ENCODE measurements around the gene NCL.

Gene NCL

DNA sequence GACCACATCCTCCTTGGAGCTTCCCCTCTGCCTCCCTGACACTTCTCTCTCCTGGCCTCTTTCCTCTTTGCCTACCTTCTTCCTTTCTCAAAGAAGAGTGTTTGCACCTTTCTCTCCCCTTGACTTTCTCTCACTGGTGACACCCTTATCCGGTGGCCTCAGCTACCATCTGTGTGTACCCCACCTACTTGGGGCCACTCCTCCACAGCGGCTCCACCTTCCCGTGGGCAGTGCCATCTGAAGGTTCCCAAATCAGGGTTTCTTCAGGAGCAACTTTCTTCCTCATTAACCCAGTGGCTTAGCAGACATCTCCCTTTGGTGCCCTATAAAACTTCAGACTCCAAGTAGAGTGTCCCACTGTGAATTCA, 5.3 kb upstream of the NCL start:
- Histone ChIP-seq H3K4me1 (ENCODE audit: low read depth, poor library complexity, severe bottlenecking) (peaks cover 3% of the 10 kb centered on the region), H3K27ac (no peak overlapping the region), H3K79me2 (ENCODE audit: insufficient read depth, low read depth) (peaks cover 10% of the 10 kb centered on the region; the same call in 1 of the 2 replicates), H3K4me3 (IDR thresholded peaks at IDR 0.05; ENCODE audit: insufficient read depth, low read depth, low read length) (no peak overlapping the region), H3K9ac (no peak overlapping the region), H3K27me3 (ENCODE audit: insufficient read depth, low read depth) (no peaks in the 10 kb centered on the region), H3K4me2 (no peak overlapping the region), H4K20me1 (ENCODE audit: insufficient read depth) (no peaks in the 10 kb centered on the region), H2AFZ (ENCODE audit: low read depth) (no peak overlapping the region), H3K36me3 (ENCODE audit: insufficient read depth) (no peaks in the 10 kb centered on the region)
- TF ChIP-seq, protein P1, sequence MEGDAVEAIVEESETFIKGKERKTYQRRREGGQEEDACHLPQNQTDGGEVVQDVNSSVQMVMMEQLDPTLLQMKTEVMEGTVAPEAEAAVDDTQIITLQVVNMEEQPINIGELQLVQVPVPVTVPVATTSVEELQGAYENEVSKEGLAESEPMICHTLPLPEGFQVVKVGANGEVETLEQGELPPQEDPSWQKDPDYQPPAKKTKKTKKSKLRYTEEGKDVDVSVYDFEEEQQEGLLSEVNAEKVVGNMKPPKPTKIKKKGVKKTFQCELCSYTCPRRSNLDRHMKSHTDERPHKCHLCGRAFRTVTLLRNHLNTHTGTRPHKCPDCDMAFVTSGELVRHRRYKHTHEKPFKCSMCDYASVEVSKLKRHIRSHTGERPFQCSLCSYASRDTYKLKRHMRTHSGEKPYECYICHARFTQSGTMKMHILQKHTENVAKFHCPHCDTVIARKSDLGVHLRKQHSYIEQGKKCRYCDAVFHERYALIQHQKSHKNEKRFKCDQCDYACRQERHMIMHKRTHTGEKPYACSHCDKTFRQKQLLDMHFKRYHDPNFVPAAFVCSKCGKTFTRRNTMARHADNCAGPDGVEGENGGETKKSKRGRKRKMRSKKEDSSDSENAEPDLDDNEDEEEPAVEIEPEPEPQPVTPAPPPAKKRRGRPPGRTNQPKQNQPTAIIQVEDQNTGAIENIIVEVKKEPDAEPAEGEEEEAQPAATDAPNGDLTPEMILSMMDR (conservative IDR thresholded peaks at IDR 0.05; ENCODE audit: low read depth, low read length), result no peak

DNA sequence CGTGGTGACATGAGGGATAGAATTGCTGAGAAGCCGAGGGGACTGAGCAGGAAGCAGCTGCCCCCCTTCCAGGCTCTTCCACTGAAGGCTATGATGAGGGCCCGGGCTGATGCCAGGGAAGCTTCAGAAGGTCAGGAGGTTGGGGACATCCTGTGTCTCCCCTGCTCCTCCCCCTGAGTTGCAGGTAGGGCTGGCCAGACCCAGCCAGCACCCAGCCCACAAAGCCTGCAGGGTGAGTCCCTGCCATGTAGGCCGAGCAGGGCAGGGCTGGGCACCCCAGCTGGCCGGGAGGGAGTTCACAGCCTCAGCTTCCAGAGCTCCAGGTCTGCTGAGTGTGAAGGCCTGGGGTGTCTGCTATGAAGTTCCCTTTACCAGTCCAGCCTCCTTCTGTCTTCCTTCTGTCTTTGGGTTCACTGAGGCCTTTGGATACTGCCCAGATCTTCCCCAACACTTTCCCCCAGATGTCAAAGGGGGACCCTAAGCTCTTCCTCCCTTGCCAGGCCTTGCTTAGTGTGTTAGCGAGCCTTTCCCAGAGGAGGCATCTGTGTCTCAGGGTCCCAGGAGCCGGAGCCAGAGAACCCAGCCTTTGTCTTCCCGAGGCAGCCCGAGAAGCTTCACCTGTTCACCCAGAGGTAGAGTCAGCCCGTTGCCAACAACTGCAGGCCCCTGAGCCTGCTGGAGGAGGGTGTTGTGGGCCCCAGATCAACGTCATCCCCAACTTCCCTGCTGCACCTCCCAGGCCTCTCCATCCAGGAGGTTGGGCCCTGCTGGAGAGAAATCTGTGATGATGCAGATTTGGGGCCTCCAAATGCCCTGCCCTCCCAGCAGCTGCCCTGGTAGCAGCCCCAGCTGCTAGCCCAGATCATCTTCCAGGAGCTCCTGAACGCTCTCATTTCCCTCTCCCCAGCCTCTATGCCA, 3.6 kb upstream of the NCL start:
- peaks cover 4% of the 10 kb centered on the region for H3K4me1 ChIP-seq (ENCODE audit: low read depth, poor library complexity, severe bottlenecking)
- no peaks in the 10 kb centered on the region for H3K27me3 ChIP-seq (ENCODE audit: insufficient read depth, low read depth)
- H3K27ac ChIP-seq, result no peak overlapping the region
- no peak overlapping the region for H2AFZ ChIP-seq (ENCODE audit: low read depth)
- peaks cover 24% of the 10 kb centered on the region for H3K79me2 ChIP-seq (ENCODE audit: insufficient read depth, low read depth)
- H3K36me3 ChIP-seq (ENCODE audit: insufficient read depth), result peaks cover 7% of the 10 kb centered on the region; the same call in 1 of the 2 replicates
- H3K4me3 ChIP-seq (IDR thresholded peaks at IDR 0.05; ENCODE audit: insufficient read depth, low read depth, low read length), result no peak overlapping the region
- no peak overlapping the region for H3K4me2 ChIP-seq
- TF ChIP-seq, protein P1 (conservative IDR thresholded peaks at IDR 0.05; ENCODE audit: low read depth, low read length), result no peak
- peaks cover 5% of the 10 kb centered on the region for H4K20me1 ChIP-seq (ENCODE audit: insufficient read depth)
- no peak overlapping the region for H3K9ac ChIP-seq

DNA sequence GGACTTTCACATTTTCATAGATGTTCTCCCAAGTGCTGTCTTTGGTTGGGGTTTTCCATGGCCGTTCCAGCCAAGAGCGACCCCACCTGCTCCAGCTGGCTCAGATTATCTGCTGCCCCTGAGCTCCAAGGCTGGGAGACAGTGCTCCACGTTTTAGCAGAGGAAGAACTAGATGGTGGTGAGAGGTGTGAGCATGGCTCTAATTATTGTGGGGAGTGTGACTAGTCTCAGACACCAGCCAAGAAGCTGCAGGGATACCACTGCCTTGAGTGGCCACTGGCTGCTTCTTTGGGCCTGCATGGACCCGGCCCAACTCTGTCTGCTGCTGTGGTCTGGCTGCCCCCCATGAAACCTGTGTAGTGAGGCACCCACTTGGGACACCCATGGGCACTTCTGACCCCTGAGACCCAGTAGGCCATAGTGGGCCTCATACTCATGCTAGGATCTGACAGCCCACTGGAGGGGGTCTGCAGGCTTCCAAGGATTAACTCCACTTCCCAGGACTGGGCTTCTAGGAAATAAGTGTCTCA, 2.8 kb upstream of the NCL start:
- TF ChIP-seq, protein P1 (conservative IDR thresholded peaks at IDR 0.05; ENCODE audit: low read depth, low read length), result no peak
- no peak overlapping the region for H2AFZ ChIP-seq (ENCODE audit: low read depth)
- H3K27me3 ChIP-seq (ENCODE audit: insufficient read depth, low read depth), result no peaks in the 10 kb centered on the region
- peaks cover 13% of the 10 kb centered on the region for H4K20me1 ChIP-seq (ENCODE audit: insufficient read depth)
- no peak overlapping the region for H3K4me2 ChIP-seq
- H3K27ac ChIP-seq, result no peak overlapping the region
- peaks cover 14% of the 10 kb centered on the region for H3K36me3 ChIP-seq (ENCODE audit: insufficient read depth)
- no peak overlapping the region for H3K9ac ChIP-seq
- peaks cover 11% of the 10 kb centered on the region for H3K4me1 ChIP-seq (ENCODE audit: low read depth, poor library complexity, severe bottlenecking)
- peaks cover 32% of the 10 kb centered on the region for H3K79me2 ChIP-seq (ENCODE audit: insufficient read depth, low read depth)
- no peak overlapping the region for H3K4me3 ChIP-seq (IDR thresholded peaks at IDR 0.05; ENCODE audit: insufficient read depth, low read depth, low read length)

DNA sequence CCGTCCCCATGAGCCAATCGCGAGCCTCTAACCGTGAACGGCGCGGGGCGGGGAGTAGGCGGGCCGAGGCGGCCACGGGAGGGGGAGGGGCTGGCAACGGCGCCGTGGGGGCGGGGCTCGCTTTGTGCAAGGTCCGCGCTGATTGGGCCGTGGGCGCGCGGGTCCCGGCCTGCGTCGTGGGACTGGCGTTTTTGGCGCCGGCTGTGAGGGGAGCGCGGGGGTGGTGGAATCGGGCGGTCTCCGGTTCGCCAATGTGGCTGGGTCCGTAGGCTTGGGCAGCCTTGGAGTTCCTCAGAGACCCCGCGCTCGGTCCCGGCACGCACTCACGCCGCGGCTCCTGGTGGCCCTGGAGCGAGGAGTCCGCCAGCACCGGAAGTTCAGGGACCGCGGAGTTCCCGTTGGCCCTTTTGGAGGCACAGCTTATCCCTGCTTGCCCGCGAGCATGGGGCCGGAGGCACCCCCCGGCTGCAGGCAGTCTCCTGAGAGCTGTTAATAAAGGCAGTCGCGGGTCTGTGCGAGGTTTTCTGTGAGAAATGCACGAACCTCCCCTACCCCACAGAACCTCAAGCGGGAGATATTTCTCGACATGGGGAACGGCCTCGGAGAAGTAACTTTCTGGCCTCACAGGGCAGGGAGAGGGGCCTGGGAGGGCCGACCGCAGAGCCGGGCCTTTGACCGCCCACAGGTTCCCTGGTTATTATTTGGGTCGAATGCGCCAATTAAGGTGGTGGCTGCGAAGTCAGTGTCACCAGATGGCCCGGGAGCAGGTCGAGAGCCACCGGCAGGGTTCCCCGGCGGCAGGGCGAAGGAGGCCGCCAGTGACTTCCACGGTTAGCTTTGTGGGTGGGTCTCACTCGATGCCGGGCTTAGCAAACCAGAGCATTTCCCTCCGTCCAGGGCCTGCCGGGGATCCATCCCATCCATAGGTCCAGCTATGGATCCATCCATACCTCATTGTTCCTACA, 574 bp upstream of the NCL start:
- peaks cover 32% of the 10 kb centered on the region for H3K4me1 ChIP-seq (ENCODE audit: low read depth, poor library complexity, severe bottlenecking)
- peak overlapping the region; percentile 33 for H3K4me3 ChIP-seq (IDR thresholded peaks at IDR 0.05; ENCODE audit: insufficient read depth, low read depth, low read length)
- no peaks in the 10 kb centered on the region for H3K27me3 ChIP-seq (ENCODE audit: insufficient read depth, low read depth)
- peaks cover 33% of the 10 kb centered on the region for H3K36me3 ChIP-seq (ENCODE audit: insufficient read depth)
- H3K4me2 ChIP-seq, result peak overlapping the region; percentile 75
- peaks cover 35% of the 10 kb centered on the region for H4K20me1 ChIP-seq (ENCODE audit: insufficient read depth)
- H3K79me2 ChIP-seq (ENCODE audit: insufficient read depth, low read depth), result peaks cover 54% of the 10 kb centered on the region
- TF ChIP-seq, protein P1 (conservative IDR thresholded peaks at IDR 0.05; ENCODE audit: low read depth, low read length), result no peak
- H3K9ac ChIP-seq, result peak overlapping the region; percentile 100
- H3K27ac ChIP-seq, result peak overlapping the region; percentile 99
- H2AFZ ChIP-seq (ENCODE audit: low read depth), result peak overlapping the region; percentile 82

All from KMS-11 (cell line).